ENCODE data around the gene CDK7.

Gene CDK7

DNA sequence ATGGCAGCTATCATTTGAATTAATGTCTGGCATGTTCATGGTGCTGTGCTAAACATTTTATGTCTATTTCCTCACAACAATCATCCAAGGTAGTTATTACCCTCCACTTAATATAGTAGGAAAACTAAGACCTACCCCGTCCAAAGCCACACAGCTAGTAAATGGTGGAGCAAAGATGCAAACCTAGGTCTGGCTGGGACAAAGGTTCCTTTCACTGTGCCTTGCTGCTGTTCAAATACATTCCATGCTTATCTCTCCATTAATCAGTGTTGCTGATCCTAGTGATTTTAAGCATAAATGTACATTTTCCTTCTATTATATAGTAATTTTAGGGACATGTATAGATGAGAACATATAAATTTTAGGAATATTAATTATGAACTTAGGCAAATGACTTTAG is 59.2 kb downstream of the CDK7 start:
- no peak for DNase-seq (ENCODE audit: low read depth)

DNA sequence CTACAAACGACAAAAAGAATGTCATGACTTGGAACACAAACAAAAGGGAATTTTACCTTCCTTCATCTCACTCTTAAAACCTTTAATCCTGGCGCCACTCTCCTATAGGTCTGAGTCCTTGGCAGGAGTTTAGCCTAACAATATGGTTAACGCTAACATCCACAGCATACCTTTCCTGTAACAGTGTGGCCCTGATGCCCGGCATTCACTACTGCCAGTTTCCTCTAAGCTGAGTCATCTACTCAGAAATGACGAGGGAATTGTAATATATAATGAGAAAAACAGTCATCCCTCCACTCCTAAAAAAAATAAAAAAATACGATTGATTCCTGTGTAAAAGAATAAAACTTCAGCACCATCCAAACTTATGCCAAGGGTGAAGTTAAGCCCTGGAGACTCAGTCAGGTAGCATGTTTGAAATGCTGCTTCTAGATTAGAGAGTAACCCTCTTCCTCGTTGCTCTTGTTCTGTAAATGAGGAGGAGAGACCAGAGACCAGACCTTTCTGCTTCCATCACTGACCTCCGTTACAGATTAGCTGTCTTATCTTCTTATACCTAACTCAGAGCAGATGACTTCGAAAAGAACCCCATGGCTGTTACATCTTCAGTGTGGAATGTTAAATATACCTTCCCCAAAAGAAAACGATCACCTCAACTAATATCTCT is 60.5 kb downstream of the CDK7 start:
- DNase-seq (ENCODE audit: low read depth) = no peak

DNA sequence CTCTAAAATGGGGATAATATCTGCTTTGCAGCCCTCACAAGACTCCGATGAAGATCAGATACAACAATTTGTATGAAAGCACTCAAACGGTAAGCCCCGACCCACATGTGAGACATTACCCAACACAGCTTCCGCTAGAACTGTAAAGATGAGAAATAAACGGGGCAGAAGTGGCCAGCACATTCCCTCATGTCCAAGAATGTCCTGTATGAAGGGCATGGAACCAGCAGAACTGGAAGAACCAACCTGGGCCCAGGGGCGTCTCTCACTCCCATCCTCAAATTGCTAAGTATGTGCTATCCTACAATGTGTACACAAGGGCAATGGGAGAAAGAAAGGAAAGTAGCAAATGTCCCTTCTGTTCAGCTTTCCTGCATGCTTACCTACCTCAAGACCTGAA is 64.9 kb downstream of the CDK7 start:
- DNase-seq (ENCODE audit: low read depth) = no peak

DNA sequence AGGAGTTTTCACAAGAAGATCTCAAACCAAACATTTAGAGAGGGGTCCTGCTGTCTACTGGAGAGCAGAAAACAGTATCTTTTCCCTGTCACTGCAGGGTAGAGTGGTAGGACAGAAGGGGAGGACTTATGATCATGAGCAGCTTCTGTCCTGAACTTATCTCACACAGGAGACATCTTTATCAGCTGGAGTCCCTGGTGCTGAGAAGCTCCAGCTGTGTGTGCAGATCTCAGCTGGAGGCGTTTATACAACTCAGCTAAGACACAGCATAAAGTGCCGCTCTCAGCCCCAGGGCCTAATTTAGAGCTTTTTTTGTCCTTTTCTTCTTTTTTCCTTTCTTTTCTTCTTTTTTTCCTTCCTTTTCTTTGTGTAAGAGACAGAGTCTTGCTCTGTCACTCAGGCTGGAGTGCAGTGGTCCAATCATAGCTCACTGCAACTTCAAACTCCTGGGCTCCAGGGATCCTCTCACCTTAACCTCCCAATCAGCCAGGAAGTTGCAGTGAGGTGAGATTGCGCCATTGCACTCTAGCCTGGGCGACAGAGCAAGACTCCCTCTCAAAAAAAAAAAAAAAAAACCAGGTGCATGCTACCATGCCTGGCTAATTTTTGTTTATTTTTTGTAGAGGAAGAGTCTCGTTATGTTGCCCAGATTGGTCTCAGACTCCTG is 66.0 kb downstream of the CDK7 start:
- no peak for DNase-seq (ENCODE audit: low read depth)

DNA sequence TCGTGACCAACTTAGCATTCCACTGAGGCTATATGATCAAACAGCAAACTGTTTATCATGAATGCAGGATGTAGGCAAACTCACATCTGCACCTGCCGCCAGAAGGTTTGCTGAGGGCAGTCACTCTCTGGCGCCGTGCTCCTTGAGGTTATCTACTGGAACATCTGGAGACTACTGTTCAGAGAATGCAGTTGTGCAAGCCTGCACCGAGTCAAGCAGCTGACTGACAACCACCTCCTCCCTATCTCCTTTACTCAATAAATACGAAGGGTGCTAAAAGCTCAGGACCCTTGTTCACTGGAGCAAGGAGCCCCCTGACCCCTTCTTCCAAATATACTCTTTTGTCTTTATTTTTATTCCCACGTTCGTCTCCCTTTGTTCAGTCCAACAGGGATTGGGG is 70.8 kb downstream of the CDK7 start:
- no peak for DNase-seq (ENCODE audit: low read depth)

DNA sequence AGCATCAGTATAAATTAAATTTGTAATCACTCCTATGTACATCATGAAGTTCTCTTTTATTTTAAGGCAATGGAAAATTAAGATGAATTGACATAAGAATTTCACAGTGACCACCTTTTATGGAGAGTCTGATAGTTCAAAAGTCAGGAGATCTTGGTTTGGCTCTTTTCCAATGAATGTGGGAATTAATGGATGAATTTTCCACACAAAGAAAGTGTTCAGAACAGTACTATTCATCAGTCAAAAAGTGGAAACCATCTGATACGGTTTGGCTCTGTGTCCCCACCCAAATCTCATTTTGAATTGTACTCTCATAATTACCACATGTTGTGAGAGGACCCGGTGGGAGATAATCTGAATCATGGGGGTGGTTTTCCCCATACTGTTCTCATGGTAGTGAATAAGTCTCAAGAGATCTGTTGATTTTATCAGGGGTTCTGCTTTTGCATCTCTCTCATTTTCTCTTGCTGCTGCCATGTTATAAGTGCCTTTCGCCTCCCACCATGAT is 73.4 kb downstream of the CDK7 start:
- no peak for DNase-seq (ENCODE audit: low read depth)

DNA sequence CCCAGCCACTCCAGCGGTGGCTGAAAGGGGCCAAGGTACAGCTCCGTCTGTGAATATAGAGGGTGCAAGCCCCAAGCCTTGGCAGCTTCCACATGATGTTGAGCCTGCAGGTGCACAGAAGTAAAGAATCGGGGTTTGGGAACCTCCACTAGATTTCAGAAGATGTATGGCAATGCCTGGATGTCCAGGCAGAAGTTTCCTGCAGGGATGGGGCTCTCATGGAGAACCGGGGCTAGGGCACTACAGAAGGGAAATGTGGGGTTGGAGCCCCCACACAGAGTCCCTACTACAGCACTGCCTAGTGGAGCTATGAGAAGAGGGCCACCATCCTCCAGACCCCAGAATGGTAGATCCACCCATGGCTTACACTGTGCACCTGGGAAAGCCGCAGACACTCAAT is 74.7 kb downstream of the CDK7 start:
- DNase-seq (ENCODE audit: low read depth) = no peak

DNA sequence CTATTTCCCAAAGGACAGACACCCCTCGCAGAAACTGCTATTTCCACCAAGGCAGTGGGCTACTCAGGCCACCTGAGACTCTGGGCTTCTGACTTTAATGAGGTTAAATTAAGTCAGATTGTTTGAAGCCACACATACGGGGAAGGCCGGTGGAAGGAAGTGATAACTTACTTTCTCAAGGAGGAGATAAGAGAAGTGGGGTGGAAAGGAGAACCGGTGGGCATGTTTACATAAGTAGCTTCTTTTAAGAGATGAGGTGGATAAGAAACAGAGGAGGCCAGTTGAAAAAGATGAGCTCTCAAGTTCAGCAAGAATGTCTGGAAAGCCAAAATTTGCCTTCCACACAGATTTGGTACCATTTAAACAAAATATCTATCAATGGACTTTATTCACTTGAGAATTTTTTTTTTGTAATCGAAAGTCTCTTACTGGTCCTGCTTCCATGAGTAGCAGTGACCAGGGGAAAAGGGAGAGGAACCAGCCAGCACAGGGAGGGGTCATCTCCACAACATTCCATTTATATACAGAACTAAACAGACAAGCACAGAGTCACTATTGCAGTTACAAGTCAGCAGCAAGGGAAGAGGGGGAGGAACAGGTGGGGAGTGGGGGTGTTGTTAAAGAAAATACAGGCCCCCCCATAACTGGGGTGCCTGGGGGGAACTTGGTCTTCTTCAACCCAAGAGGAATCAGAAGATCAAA is 77.9 kb downstream of the CDK7 start:
- no peak for DNase-seq (ENCODE audit: low read depth)

DNA sequence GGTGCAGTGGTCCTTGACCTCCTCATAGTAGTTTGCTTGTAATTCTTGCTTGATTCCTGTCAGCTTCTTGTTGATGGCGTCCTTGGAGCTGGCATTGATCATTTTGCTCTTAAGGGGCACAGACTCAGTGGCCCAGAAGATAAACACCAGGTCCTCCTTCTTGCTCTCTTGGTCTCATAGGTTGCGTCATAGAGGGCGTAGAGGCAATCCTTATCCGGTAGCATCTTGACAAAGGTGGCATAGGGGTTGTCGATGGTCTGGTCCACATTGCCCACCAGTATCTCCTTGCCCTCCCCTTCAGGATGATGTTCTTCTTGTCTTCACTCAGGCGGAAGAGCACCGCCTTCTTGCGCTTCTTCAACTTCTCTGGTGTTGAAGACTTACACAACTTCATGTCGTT is 78.7 kb downstream of the CDK7 start:
- no peak for DNase-seq (ENCODE audit: low read depth)

DNA sequence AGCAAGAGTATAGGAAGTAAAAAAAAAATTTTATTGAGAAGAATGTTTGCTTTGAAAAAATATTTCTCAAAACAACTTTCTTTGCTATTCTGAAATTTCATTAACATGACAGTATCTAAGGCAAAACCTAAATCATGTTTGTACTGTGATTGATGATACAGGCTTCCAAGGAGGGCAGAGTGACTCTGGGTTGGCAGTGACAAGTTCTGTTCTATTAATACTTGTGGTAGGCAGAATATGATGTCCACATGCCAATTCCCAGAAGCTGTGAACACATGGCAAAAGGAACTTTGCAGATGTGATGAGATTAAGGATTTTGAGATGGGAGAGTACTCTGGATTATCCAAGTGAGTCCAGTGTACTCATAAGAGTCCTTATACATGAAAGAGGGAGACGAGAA is 81.3 kb downstream of the CDK7 start:
- DNase-seq (ENCODE audit: low read depth) = no peak

DNA sequence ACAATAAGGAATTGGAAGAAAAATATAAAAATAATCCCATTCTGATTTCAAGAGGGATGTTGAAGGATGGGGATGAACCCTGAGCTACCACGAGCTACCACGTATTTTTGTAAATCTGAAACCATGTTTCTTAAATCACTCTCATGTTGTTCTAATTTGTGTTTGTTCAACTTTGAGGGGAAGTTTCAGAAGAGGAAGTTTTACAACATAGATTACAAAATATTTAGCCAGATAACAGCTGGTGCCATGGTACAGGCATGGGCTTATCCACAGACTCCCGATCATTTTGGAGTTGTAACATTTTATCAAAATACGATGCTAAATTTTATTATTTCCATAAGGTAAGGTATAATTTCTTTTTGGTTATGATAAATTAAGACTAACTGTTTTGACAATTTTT is 82.7 kb downstream of the CDK7 start:
- DNase-seq (ENCODE audit: low read depth) = no peak

DNA sequence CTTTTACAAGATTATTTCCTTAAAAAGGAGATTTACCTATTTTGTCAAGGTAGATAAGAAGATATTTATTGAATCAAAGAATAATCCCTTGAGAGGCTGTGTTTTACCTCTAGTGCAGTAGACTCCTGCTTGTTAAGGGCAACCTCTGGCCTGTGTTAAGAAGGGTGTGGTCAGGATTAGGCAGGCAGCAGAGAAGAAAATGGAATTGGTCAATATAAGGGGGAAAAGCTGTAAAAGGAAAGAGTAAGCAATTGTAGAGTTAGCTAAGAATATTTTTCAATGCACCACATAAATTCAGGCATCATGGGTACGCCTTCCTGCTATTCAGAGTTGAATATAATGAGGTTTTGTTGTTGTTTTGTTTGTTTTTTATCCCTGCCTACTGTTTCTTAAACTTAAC is 91.7 kb downstream of the CDK7 start:
- DNase-seq (ENCODE audit: low read depth) = no peak
